H9 (cell line): ENCODE results near the gene BUD13. TPM values are rescaled to one million over a fixed set of nuclear protein-coding genes. Genes with fewer than 3 reads are reported as not detected.

Source experiments
- DNase-seq: peaks from one replicate; pipeline ENCODE4 v3.0.0-alpha.2; 2017
- H2AFZ ChIP-seq: one replicate; pipeline ENCODE4 v1.6.1; 2013; ENCODE audit warnings: mild to moderate bottlenecking, low read length, control low read depth, moderate library complexity
- H2AK5ac ChIP-seq: 2 replicates; pipeline ENCODE4 v1.6.1; 2013; ENCODE audit warnings: low read length, control low read depth, mixed read lengths; ENCODE audit not compliant: insufficient read length
- H2BK120ac ChIP-seq: one replicate; pipeline ENCODE4 v1.6.1; 2013; ENCODE audit warnings: low read depth, mild to moderate bottlenecking, low read length, control low read depth, inconsistent platforms; ENCODE audit not compliant: poor library complexity, severe bottlenecking
- H2BK12ac ChIP-seq: 2 replicates; pipeline ENCODE4 v1.6.1; 2013; ENCODE audit warnings: low read length, control low read depth, mixed read lengths, low read depth; ENCODE audit not compliant: insufficient read length
- H2BK15ac ChIP-seq: 2 replicates; pipeline ENCODE4 v1.6.1; 2013; ENCODE audit warnings: low read depth, low read length, control low read depth
- H2BK20ac ChIP-seq: one replicate; pipeline ENCODE4 v1.6.1; 2013; ENCODE audit warnings: low read depth, mild to moderate bottlenecking, low read length, control low read depth, inconsistent platforms; ENCODE audit not compliant: poor library complexity, severe bottlenecking
- H2BK5ac ChIP-seq: 2 replicates; pipeline ENCODE4 v1.6.1; 2013; ENCODE audit warnings: low read length, control low read depth, mixed read lengths; ENCODE audit not compliant: insufficient read length
- H3K14ac ChIP-seq: 2 replicates; pipeline ENCODE4 v1.6.1; 2013; ENCODE audit warnings: low read length, control low read depth; ENCODE audit not compliant: insufficient read depth
- H3K18ac ChIP-seq: 2 replicates; pipeline ENCODE4 v1.6.1; 2013; ENCODE audit warnings: low read depth, mild to moderate bottlenecking, mixed read lengths, low read length, control low read depth; ENCODE audit not compliant: insufficient read length
- H3K23ac ChIP-seq: 2 replicates; pipeline ENCODE4 v1.6.1; 2013; ENCODE audit warnings: low read length, control low read depth, mixed read lengths, low read depth; ENCODE audit not compliant: insufficient read length
- H3K23me2 ChIP-seq: 2 replicates; pipeline ENCODE4 v1.6.1; 2013; ENCODE audit warnings: low read depth, mild to moderate bottlenecking, mixed read lengths, low read length, control low read depth; ENCODE audit not compliant: insufficient read length, poor library complexity, severe bottlenecking
- H3K27ac ChIP-seq: 2 replicates; pipeline ENCODE4 v1.5.1; 2013; ENCODE audit warnings: low read length, control low read depth, mixed read lengths, low read depth; ENCODE audit not compliant: insufficient read length
- H3K27me3 ChIP-seq: 2 replicates; pipeline ENCODE4 v1.6.1; 2013; ENCODE audit warnings: low read length, control low read depth, inconsistent platforms; ENCODE audit not compliant: insufficient read depth
- H3K4ac ChIP-seq: 2 replicates; pipeline ENCODE4 v1.6.1; 2013; ENCODE audit warnings: low read depth, mild to moderate bottlenecking, control low read depth, inconsistent platforms, low read length, moderate library complexity
- H3K4me1 ChIP-seq: 2 replicates; pipeline ENCODE4 v1.6.1; 2013; ENCODE audit warnings: low read length, control low read depth, inconsistent platforms; ENCODE audit not compliant: insufficient read depth
- H3K4me2 ChIP-seq: 2 replicates; pipeline ENCODE4 v1.6.1; 2013; ENCODE audit warnings: low read length, control low read depth, mixed read lengths; ENCODE audit not compliant: insufficient read length, insufficient read depth
- H3K56ac ChIP-seq: 2 replicates; pipeline ENCODE4 v1.6.1; 2013; ENCODE audit warnings: low read depth, mild to moderate bottlenecking, mixed read lengths, low read length, control low read depth; ENCODE audit not compliant: insufficient read length
- H3K79me1 ChIP-seq: 2 replicates; pipeline ENCODE4 v1.6.1; 2013; ENCODE audit warnings: low read depth, mild to moderate bottlenecking, moderate library complexity, low read length, control low read depth, inconsistent platforms; ENCODE audit not compliant: insufficient read depth, poor library complexity, severe bottlenecking
- H3K79me2 ChIP-seq: 2 replicates; pipeline ENCODE4 v1.6.1; 2013; ENCODE audit warnings: low read length, control low read depth, inconsistent platforms; ENCODE audit not compliant: insufficient read depth
- H3K9ac ChIP-seq: 2 replicates; pipeline ENCODE4 v1.6.1; 2013; ENCODE audit warnings: low read length, control low read depth, mixed read lengths; ENCODE audit not compliant: insufficient read length; ENCODE audit errors: extremely low read depth
- H3K9me3 ChIP-seq: one replicate; pipeline ENCODE4 v1.6.1; 2013; ENCODE audit warnings: low read depth, low read length, inconsistent platforms; ENCODE audit not compliant: control insufficient read depth
- H3T11ph ChIP-seq: one replicate; pipeline ENCODE4 v1.6.1; 2013; ENCODE audit warnings: mild to moderate bottlenecking, low read length, control low read depth, inconsistent platforms
- H4K20me1 ChIP-seq: one replicate; pipeline ENCODE4 v1.6.1; 2013; ENCODE audit not compliant: control insufficient read depth, insufficient read length, insufficient read depth
- H4K5ac ChIP-seq: 2 replicates; pipeline ENCODE4 v1.6.1; 2013; ENCODE audit warnings: low read depth, mild to moderate bottlenecking, mixed read lengths, low read length, control low read depth; ENCODE audit not compliant: insufficient read length
- H4K8ac ChIP-seq: replicated peaks from 2 replicates; pipeline ENCODE4 v1.6.1; 2013; ENCODE audit warnings: low read length, control low read depth, mixed read lengths, low read depth; ENCODE audit not compliant: insufficient read length
- H4K91ac ChIP-seq: 2 replicates; pipeline ENCODE4 v1.6.1; 2013; ENCODE audit warnings: low read depth, mild to moderate bottlenecking, moderate library complexity, mixed read lengths, low read length, control low read depth; ENCODE audit not compliant: insufficient read length
- H3K27ac Mint-ChIP-seq, 3 experiments: 2 replicates in 2 of 3; 3 replicates in 1 of 3; pipeline ENCODE4 v1.8.0; 2020 to 2021; ENCODE audit warnings: mixed read lengths in 3 of 3, mild to moderate bottlenecking in 1 of 3, moderate library complexity in 1 of 3
- H3K27me3 Mint-ChIP-seq: 2 replicates; pipeline ENCODE4 v1.8.0; 2021; ENCODE audit warnings: low read depth, mild to moderate bottlenecking, moderate library complexity, mixed read lengths
- H3K36me3 Mint-ChIP-seq, 3 experiments: 2 replicates in 2 of 3; 3 replicates in 1 of 3; pipeline ENCODE4 v1.8.0; 2020 to 2021; ENCODE audit warnings: low read depth in 3 of 3, mixed read lengths in 3 of 3; ENCODE audit not compliant: insufficient read depth in 1 of 3
- H3K4me1 Mint-ChIP-seq, 2 experiments: 2 replicates each; pipeline ENCODE4 v1.8.0; 2020; ENCODE audit warnings: mixed read lengths in 2 of 2
- H3K4me3 Mint-ChIP-seq, 2 experiments: 2 replicates in 1 of 2; 3 replicates in 1 of 2; pipeline ENCODE4 v1.8.0; 2020 to 2021; ENCODE audit warnings: mild to moderate bottlenecking in 2 of 2, mixed read lengths in 2 of 2, moderate library complexity in 1 of 2
- H3K9me3 Mint-ChIP-seq, 2 experiments: 2 replicates in 1 of 2; 3 replicates in 1 of 2; pipeline ENCODE4 v1.8.0; 2020; ENCODE audit warnings: mild to moderate bottlenecking in 2 of 2, mixed read lengths in 2 of 2, moderate library complexity in 1 of 2
- CTCF ChIP-seq: fragments of 200-600 bp; sonication (generic); conservative IDR thresholded peaks from 3 replicates; pipeline ENCODE4 v1.8.0; 2021; ENCODE audit warnings: antibody characterized with exemption, mild to moderate bottlenecking
- WGBS: extraction: QIAGEN DNeasy Blood & Tissue Kit; methylation state at CpG from one replicate; pipeline ENCODE4 v1.1.7; 2013; ENCODE audit warnings: missing lambda C conversion rate, low lambda C conversion rate, mixed read lengths; ENCODE audit not compliant: insufficient read length; ENCODE audit errors: extremely low coverage; 5-methylcytosine and 5-hydroxymethylcytosine counted together
- total RNA-seq: library from RNA; stranded (reverse); gene quantifications from 2 replicates; pipeline ENCODE4 v1.2.1, GENCODE V29; 2021

BUD13 gene
- total RNA-seq, 1 experiment from 2014 or later, result 30.0 TPM

- no CpG with 5 or more reads among the region's 8 CpGs for WGBS
- Histone ChIP-seq H3K56ac (no peak overlapping the region), H3K79me2 (no peaks in the 10 kb centered on the region), H3T11ph (no peak overlapping the region), H2AFZ (no peak overlapping the region), H3K23ac (no peak overlapping the region), H2BK5ac (no peak overlapping the region), H2BK20ac (no peak overlapping the region), H2AK5ac (no peak overlapping the region), H3K79me1 (no peaks in the 10 kb centered on the region), H3K27ac (no peak overlapping the region), H3K27me3 (no peaks in the 10 kb centered on the region; the same call in 1 of the 2 replicates), H4K91ac (no peak overlapping the region), H4K20me1 (no peaks in the 10 kb centered on the region), H3K4me2 (no peak overlapping the region), H4K8ac (no peak overlapping the region), H3K4me1 (no peaks in the 10 kb centered on the region; the same call in 1 of the 2 replicates), H3K4ac (no peak overlapping the region), H3K23me2 (peaks cover 8% of the 10 kb centered on the region), H3K14ac (no peak overlapping the region; the same call in 1 of the 2 replicates), H2BK15ac (no peak overlapping the region), H4K5ac (no peak overlapping the region), H2BK12ac (no peak overlapping the region), H2BK120ac (no peak overlapping the region), H3K9me3 (no peaks in the 10 kb centered on the region), H3K9ac (no peak overlapping the region), H3K18ac (no peak overlapping the region)
- peaks cover 15 to 24% of the 10 kb centered on the region in 2 experiments for H3K4me1 Mint-ChIP-seq
- peaks cover 0 to 2% (median under 1%) of the 10 kb centered on the region in 3 experiments; a peak in 3 of 7 replicates for H3K36me3 Mint-ChIP-seq
- no peak for TF ChIP-seq CTCF
- peaks cover 22% of the 10 kb centered on the region for H3K27me3 Mint-ChIP-seq
- no peaks in the 10 kb centered on the region for H3K9me3 Mint-ChIP-seq
- no peak overlapping the region for H3K4me3 Mint-ChIP-seq
- no peak overlapping the region for H3K27ac Mint-ChIP-seq
- no peak for DNase-seq
Measured at GRCh38 chr11:116792144-116792868, 19.5 kb upstream of the BUD13 start.
